ENCODE data around the gene BPIFB2.

Gene BPIFB2

GRCh38 chr20:32990426-32990825, 17.1 kb upstream of the BPIFB2 start:
- Histone ChIP-seq H3K4me3 (ENCODE audit: low read depth, low read length) (no peak overlapping the region), H3K9me3 (ENCODE audit: control insufficient read depth, low read length) (no peaks in the 10 kb centered on the region), H3K27me3 (ENCODE audit: control insufficient read depth, insufficient read depth, low read length) (no peaks in the 10 kb centered on the region), H3K36me3 (ENCODE audit: control insufficient read depth, insufficient read depth, low read length) (no peaks in the 10 kb centered on the region), H2AFZ (no peak overlapping the region), H3K79me2 (no peaks in the 10 kb centered on the region), H3K4me1 (no peaks in the 10 kb centered on the region), H3K9ac (no peak overlapping the region), H3K27ac (no peak overlapping the region), H3K4me2 (ENCODE audit: low read length) (no peak overlapping the region)
- TF ChIP-seq CTCF (IDR thresholded peaks at IDR 0.05) = no peak

- Histone ChIP-seq H3K9ac (no peak overlapping the region), H3K79me2 (no peaks in the 10 kb centered on the region), H3K4me3 (ENCODE audit: low read depth, low read length) (no peak overlapping the region), H3K27ac (no peak overlapping the region), H3K27me3 (ENCODE audit: control insufficient read depth, insufficient read depth, low read length) (no peaks in the 10 kb centered on the region), H3K9me3 (ENCODE audit: control insufficient read depth, low read length) (no peaks in the 10 kb centered on the region), H3K4me2 (ENCODE audit: low read length) (no peak overlapping the region), H3K4me1 (no peaks in the 10 kb centered on the region), H2AFZ (no peak overlapping the region), H3K36me3 (ENCODE audit: control insufficient read depth, insufficient read depth, low read length) (no peaks in the 10 kb centered on the region)
- no peak for TF ChIP-seq CTCF (IDR thresholded peaks at IDR 0.05)
Measured at GRCh38 chr20:32991383-32991782, 16.1 kb upstream of the BPIFB2 start.

GRCh38 chr20:32991792-32992641, 15.5 kb upstream of the BPIFB2 start:
- H3K4me3 ChIP-seq (ENCODE audit: low read depth, low read length) = no peak overlapping the region
- H3K79me2 ChIP-seq = no peaks in the 10 kb centered on the region
- no peak for TF ChIP-seq CTCF (IDR thresholded peaks at IDR 0.05)
- H3K36me3 ChIP-seq (ENCODE audit: control insufficient read depth, insufficient read depth, low read length) = no peaks in the 10 kb centered on the region
- no peak overlapping the region for H3K27ac ChIP-seq
- H3K4me2 ChIP-seq (ENCODE audit: low read length) = no peak overlapping the region
- no peaks in the 10 kb centered on the region for H3K27me3 ChIP-seq (ENCODE audit: control insufficient read depth, insufficient read depth, low read length)
- no peak overlapping the region for H3K9ac ChIP-seq
- H3K4me1 ChIP-seq = no peaks in the 10 kb centered on the region
- no peaks in the 10 kb centered on the region for H3K9me3 ChIP-seq (ENCODE audit: control insufficient read depth, low read length)
- no peak overlapping the region for H2AFZ ChIP-seq

GRCh38 chr20:32993496-32994050, 13.9 kb upstream of the BPIFB2 start:
- Histone ChIP-seq H2AFZ (no peak overlapping the region), H3K9ac (no peak overlapping the region), H3K27ac (no peak overlapping the region), H3K79me2 (no peaks in the 10 kb centered on the region), H3K9me3 (ENCODE audit: control insufficient read depth, low read length) (no peaks in the 10 kb centered on the region), H3K27me3 (ENCODE audit: control insufficient read depth, insufficient read depth, low read length) (no peaks in the 10 kb centered on the region), H3K4me2 (ENCODE audit: low read length) (no peak overlapping the region), H3K36me3 (ENCODE audit: control insufficient read depth, insufficient read depth, low read length) (no peaks in the 10 kb centered on the region), H3K4me1 (no peaks in the 10 kb centered on the region), H3K4me3 (ENCODE audit: low read depth, low read length) (no peak overlapping the region)
- no peak for TF ChIP-seq CTCF (IDR thresholded peaks at IDR 0.05)
